BE2C (cell line): Measurements from ENCODE around the gene CAPN13.

Experiments
- DNase-seq: peaks from one replicate; pipeline ENCODE4 v3.0.0-alpha.2; 2020
- H3K27me3 ChIP-seq: fragments of 250-450 bp; sonication (Bioruptor Pico); 2 replicates; pipeline ENCODE4 v1.5.1; 2020; ENCODE audit warnings: mild to moderate bottlenecking
- H3K36me3 ChIP-seq: fragments of 250-450 bp; sonication (Bioruptor Pico); 2 replicates; pipeline ENCODE4 v1.5.1; 2020; ENCODE audit warnings: mild to moderate bottlenecking
- H3K4me1 ChIP-seq: fragments of 250-450 bp; sonication (Bioruptor Pico); 2 replicates; pipeline ENCODE4 v1.5.1; 2020
- H3K4me3 ChIP-seq: 2 replicates; pipeline ENCODE4 v1.5.1; 2011; ENCODE audit warnings: low read depth, low read length
- H3K9me3 ChIP-seq: fragments of 250-450 bp; sonication (Bioruptor Pico); 2 replicates; pipeline ENCODE4 v1.5.1; 2020
- TF ChIP-seq, protein P1 (sequence below): IDR thresholded peaks from 2 replicates; pipeline ENCODE4 v1.5.1; 2012; ENCODE audit warnings: mild to moderate bottlenecking, low read depth, low read length

The CAPN13 gene

GRCh38 chr2:30714811-30715709 lies 92.2 kb downstream of the CAPN13 start:
- no peaks in the 10 kb centered on the region for H3K27me3 ChIP-seq

GRCh38 chr2:30713698-30714097 lies 93.5 kb downstream of the CAPN13 start:
- H3K4me1 ChIP-seq, result no peaks in the 10 kb centered on the region
- H3K9me3 ChIP-seq, result no peaks in the 10 kb centered on the region
- H3K27me3 ChIP-seq, result no peaks in the 10 kb centered on the region
- TF ChIP-seq, protein P1, sequence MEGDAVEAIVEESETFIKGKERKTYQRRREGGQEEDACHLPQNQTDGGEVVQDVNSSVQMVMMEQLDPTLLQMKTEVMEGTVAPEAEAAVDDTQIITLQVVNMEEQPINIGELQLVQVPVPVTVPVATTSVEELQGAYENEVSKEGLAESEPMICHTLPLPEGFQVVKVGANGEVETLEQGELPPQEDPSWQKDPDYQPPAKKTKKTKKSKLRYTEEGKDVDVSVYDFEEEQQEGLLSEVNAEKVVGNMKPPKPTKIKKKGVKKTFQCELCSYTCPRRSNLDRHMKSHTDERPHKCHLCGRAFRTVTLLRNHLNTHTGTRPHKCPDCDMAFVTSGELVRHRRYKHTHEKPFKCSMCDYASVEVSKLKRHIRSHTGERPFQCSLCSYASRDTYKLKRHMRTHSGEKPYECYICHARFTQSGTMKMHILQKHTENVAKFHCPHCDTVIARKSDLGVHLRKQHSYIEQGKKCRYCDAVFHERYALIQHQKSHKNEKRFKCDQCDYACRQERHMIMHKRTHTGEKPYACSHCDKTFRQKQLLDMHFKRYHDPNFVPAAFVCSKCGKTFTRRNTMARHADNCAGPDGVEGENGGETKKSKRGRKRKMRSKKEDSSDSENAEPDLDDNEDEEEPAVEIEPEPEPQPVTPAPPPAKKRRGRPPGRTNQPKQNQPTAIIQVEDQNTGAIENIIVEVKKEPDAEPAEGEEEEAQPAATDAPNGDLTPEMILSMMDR, result no peak
- no peaks in the 10 kb centered on the region for H3K36me3 ChIP-seq
- DNase-seq, result no peak
- H3K4me3 ChIP-seq, result no peak overlapping the region

More at GRCh38 chr2:30714811-30715709, 92.2 kb downstream of the CAPN13 start:
- H3K4me3 ChIP-seq, result no peak overlapping the region
- no peaks in the 10 kb centered on the region for H3K4me1 ChIP-seq
- TF ChIP-seq, protein P1, result peak; percentile 27
- no peak for DNase-seq
- no peaks in the 10 kb centered on the region for H3K9me3 ChIP-seq
- H3K36me3 ChIP-seq, result no peaks in the 10 kb centered on the region

GRCh38 chr2:30711646-30712085 lies 95.6 kb downstream of the CAPN13 start:
- DNase-seq, result peak; percentile 93
- Histone ChIP-seq H3K4me1 (no peaks in the 10 kb centered on the region), H3K36me3 (no peaks in the 10 kb centered on the region), H3K27me3 (no peaks in the 10 kb centered on the region), H3K9me3 (no peaks in the 10 kb centered on the region), H3K4me3 (no peak overlapping the region)
- TF ChIP-seq, protein P1, result peak; percentile 100

DNA sequence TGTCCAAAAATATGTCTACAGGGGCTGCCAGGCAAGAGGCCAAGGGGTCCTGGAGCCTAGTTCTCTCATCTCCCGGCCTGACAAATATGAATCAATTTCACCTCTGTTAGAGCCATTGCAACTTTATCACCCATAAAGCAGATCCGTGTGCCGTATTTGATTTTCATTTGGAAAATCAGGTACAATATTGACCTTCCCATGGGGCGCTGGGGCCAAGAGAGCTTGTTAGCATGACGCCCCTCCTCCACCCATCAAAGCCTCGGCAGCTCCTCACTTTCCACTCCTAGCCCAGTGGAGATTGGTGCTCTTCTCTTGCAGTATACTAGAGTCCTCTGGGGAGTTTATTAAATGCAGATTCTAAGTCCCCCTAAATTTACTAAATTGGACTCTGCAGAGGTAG lies 96.8 kb downstream of the CAPN13 start:
- DNase-seq, result no peak
- no peaks in the 10 kb centered on the region for H3K36me3 ChIP-seq
- no peak overlapping the region for H3K4me3 ChIP-seq
- H3K4me1 ChIP-seq, result no peaks in the 10 kb centered on the region
- no peaks in the 10 kb centered on the region for H3K9me3 ChIP-seq
- TF ChIP-seq, protein P1, result no peak
- H3K27me3 ChIP-seq, result no peaks in the 10 kb centered on the region

DNA sequence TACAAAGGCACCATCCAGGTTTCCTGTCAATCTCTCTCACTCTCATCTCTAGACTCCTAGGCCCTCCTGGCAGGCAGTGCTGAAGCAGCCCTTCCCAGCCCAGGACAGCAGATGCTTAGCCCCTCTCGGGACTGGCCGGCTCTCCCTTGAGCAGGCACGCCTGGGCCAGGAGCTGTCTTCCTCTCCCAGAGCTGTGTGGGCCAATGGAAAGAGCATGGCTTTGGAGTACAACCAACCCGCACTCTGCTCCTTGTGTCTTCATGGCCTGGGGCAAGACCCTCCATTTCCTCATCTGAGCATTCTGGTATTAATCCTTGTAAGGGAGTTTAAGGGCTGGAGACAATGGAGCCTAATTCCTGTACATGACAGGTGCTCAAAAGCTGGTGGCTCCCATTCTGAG lies 97.2 kb downstream of the CAPN13 start:
- TF ChIP-seq, protein P1, result no peak
- Histone ChIP-seq H3K27me3 (no peaks in the 10 kb centered on the region), H3K4me3 (no peak overlapping the region), H3K36me3 (no peaks in the 10 kb centered on the region), H3K4me1 (peaks cover 1% of the 10 kb centered on the region), H3K9me3 (no peaks in the 10 kb centered on the region)
- DNase-seq, result no peak

DNA sequence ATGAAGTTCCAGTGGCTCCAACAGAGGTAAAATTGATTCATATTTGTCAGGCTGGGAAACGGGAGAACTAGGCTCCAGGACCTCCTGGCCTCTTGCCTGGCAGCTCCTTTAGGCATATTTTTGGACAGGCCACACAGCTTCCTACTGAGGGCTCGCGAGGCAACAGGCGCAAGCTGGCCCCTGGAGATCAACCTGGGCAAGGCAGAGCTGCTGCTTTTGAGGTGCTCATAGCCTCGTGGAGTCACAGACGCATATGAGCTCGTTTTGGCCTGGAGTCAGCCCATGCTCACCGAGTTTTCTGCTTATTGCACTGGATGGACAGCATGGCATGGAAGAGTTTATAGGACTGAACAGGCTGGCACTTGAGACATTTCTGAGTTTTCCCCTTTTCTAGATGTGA lies 97.7 kb downstream of the CAPN13 start:
- H3K27me3 ChIP-seq, result no peaks in the 10 kb centered on the region
- TF ChIP-seq, protein P1, result no peak
- DNase-seq, result no peak
- H3K4me3 ChIP-seq, result no peak overlapping the region
- peaks cover 4% of the 10 kb centered on the region for H3K4me1 ChIP-seq
- no peaks in the 10 kb centered on the region for H3K36me3 ChIP-seq
- no peaks in the 10 kb centered on the region for H3K9me3 ChIP-seq
